Left hindlimb (tissue), 1 donor: ENCODE measurements around the gene GAMT.
"Not testable (repeated sequence)": the region's sequence is repeated elsewhere in the genome, so short reads cannot be mapped to it uniquely, and the experiment has no call there.

ENCODE experiments used
- DNase-seq: peaks from one replicate; pipeline ENCODE4 v3.0.0-alpha.2; 2018

The GAMT gene

DNA sequence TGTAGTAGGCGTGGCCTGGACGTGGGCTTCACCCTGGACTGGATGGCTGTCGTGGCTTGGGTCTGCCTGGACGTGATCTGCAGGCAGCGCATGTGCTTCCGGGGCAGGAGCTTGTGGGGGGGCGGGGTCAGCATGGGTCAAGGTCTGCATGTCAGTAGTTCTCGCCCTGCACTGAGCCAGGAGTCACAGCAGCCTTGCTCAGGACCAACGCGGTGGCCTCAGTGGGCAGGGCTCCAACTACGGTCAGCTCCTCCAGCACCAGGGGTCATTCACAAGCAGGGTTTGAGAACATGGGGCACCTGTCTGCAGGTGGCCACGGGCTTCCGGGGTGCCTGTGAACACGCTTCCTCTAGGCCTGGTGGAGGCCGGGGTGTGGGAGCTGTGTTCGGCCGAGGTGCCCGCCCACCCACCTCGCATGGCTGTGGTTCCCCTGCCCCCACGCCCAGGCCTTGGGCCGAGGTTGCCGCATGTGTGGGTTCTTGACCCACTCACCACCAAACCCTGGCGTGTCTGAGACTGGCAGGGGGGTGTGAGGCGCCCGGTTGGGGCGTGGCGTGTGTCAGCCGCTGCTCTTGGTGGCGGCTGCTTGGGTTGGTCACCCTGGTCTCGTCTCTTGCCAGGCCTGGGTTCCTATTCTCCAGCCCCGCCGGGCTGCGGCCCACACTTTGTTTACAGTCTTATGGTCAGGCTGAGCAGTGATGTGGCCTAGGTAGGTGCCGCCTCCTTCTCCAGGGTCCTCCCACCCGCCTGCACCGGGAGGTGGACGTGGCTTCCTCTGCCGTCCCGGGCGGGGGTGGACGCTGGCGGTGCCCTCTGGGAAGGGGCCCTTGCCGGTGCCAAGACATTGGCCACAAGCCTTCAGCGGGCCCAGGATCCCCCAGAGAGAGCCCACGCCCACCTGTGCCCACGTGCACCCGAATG is 32.0 kb upstream of the GAMT start:
- no peak for DNase-seq

DNA sequence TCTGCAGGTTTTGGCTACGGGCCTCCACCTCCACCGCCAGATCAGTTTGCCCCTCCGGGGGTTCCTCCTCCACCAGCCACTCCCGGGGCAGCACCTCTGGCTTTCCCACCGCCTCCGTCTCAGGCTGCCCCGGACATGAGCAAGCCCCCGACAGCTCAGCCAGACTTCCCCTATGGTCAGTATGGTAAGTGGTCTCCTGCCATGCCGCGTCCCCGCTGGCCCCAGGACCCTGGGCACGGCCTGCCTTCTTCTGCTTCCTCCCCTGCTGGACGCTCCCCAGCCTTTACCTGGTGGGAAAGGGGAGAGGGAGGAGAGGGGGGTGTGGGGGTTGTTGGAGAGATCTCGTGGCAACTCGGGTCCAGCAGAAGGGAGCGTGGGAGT is 31.2 kb upstream of the GAMT start:
- DNase-seq = no peak

DNA sequence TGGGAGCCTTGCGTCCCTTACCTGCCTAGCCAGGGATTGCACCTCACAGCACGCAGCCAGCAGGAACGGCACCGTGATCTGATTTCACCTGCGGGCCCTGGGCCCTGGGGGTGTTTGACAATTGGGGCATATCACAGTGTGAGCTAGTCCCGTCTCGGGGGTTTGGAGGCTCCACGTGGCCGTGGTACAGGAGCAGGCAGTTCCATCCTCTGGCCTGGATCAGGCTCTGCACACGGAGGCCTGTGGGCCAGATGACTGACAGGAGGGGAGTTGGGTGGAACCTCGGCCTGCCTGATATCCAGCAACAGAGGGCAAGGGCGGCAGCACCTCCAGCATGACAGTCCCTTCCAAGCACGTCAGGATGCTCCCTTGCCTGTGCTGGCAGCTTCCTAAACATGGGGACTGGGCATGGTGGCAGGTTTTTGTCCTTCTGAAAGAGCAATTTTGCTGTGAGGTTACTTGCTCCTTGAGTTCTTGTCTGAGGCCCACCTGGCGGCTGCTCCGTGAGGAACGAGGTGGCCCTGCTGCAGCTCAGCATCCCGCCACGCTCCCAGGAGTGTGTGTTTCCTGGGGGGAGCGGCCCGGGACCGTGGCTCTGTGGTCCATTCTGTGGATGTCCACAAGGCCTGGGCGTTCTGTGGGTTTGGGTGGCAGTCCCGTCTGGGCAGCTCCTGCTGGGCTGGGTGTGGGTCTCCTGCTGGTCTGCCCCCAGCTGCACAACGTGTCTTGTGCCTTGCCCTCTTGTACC is 30.6 kb upstream of the GAMT start:
- no peak for DNase-seq

DNA sequence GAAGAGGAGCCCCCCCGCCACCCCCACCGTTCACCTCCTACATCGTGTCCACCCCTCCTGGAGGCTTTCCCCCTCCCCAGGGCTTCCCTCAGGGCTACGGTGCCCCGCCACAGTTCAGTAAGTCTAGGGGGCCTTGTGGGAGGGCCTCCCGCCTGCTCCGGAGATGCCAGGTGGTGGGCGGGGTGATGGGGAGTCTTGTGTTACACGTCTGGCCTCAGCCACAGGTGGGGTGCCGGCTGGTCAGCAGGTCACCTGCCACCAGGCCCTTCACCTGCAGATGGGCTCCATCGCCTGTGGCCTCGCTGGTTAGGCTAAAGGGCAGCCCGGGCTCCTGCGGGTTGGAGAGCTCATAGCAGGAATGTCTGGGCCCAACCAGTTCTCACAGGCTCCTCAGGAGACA is 28.9 kb upstream of the GAMT start:
- DNase-seq = no peak

DNA sequence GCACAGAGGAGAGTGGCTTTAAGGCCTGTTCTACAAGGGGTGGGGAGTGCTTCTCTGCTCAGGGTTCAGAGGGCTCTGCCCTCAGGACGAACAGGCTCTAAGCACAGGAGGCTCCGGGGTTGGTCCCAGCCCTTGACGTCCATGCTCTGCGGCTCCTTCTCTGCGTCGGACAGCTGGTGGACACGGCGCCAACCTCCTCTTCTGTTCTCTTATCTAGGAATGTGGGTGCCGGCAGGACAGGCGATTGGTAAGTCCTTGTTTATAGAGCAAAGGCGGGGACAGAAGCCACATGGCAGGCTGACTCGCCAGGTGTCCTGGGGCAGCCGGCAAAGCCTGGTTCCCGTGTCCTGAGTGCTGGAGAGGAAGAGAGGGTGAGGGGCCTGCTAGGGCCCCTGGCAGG is 28.4 kb upstream of the GAMT start:
- DNase-seq = no peak

DNA sequence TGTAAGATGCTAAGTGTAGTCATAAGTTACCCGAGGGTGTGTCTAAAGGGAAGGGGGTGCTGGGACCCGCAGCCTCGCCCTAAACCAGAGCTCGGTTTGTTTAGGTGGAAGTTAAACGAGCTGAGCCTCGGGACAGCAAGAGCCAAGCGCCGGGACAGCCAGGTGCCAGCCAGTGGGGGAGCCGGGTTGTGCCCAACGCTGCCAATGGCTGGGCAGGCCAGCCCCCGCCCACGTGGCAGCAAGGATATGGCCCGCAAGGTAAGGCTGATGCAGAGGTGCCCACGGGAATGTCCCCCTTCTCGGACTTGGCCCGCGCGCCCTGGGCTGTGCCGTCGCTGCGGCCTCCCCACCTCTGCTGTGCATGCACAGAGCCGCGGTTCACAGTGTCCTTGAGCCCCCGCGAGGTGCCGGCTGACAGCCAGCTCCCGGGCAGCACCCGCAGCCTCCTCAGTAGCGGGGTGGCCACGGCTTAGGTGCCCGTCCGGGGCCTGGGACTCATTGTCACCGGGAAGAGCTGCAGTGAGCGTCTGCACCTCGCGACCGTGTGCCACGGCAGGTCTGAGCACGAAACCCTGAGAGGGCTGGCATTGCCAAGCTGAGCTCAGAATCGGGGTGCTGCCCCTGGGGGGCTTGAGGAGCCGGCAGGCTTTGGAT is 27.5 kb upstream of the GAMT start:
- no peak for DNase-seq

DNA sequence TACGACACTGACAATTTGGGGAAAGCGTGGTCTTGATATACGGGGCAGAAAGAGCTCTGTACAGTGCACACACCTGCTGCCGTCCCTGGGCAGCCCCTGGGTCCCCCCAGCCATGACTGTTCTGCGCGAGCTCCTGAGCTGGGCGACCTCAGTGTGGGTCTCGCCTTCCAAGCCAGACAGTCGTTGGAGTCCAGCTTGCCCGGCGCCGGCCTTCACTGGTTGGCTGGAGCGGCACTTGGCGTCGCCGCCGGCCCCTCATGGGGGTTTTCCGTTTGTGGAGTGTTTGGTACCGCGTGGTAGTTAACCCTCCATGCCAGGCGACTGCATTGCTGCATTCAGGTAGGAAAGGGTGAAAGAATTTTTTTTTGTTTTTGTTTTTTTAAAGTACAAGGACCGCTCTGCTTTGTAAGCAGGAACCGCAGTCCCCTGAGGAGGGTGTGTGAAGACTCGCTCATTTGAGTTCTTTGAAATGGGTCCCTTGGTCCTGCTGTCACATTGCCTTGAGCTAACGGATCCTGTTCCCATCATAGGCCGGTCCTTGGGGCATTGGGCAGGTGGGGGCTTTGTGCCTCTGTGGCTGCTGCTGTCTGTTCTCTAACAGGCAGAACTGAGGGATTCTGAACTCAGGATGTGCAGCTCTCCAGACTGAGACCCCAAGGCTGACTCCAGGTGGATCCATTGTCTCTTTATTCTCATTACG is 26.0 kb upstream of the GAMT start:
- DNase-seq = no peak

DNA sequence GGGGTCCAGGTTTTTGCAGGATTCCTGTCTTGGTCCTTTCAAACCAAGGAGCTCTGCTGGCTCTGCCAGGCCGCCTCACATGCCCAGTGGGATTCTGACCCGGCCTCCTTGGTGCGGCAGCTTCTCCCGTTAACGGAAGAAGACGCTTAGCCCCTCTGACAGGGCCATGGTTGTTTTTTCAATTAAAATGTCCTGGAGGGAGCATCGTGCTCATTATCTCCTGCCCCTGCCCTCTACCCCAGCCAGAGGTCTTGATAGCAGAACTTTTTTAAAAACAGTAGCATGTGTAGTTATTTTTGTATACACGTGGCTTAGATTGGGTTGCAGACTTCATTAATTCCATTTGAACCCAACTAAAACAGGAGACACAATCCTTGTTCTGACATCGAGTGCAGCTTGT is 25.4 kb upstream of the GAMT start:
- DNase-seq = no peak

DNA sequence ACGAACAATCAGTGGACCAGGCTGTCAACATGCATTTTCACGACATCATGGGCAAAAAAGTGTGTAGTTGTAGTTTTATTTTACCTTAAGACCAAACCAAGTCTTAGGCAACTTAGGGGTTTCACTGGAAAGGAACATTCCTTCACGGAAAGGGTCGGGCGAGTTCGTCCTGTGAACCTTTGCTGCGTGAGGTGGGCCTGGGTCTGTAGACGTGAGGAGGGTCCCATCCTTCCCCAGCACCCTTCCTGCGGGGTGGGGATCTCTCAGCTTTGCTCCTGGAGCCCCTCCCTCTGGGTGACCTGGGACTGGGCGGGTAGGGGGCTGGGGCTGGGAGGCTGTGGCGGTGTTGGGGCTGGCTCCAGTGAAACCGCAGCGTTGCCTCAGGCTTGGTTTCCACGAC is 24.6 kb upstream of the GAMT start:
- no peak for DNase-seq

DNA sequence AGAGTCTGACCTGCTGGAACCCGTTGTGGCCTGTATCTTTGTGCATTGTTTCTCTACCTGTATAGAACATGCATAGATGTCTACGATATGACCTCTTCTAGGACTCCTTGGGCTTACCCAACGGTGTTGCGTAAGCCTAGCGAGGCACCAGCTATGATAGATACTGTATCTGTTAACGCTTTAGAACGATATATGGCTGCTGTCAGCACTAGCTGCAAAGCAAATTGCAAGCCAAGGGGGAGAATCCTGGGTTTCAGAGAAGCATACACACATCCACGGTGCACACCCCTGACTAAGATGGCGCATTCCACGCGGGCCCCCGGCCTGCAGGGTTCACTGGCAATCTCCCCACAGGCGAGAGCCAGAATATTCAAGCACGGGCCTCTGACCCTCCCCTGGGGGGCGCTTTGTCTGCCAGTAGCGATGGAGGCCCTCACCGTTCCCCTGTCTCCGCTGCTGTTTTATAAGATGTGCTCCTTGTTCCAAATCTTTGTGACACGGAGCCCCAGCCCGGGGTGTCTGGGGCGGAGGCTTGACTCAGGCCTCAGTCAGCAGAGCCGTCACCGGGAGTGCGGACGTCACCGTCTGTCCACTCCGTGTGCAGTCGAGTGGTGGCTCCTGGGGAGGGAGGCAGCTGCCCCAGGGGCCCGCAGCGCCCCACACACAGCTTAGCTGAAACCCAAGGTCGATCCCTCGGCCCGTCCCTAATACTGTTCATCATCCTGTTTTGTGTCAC is 23.9 kb upstream of the GAMT start:
- no peak for DNase-seq

DNA sequence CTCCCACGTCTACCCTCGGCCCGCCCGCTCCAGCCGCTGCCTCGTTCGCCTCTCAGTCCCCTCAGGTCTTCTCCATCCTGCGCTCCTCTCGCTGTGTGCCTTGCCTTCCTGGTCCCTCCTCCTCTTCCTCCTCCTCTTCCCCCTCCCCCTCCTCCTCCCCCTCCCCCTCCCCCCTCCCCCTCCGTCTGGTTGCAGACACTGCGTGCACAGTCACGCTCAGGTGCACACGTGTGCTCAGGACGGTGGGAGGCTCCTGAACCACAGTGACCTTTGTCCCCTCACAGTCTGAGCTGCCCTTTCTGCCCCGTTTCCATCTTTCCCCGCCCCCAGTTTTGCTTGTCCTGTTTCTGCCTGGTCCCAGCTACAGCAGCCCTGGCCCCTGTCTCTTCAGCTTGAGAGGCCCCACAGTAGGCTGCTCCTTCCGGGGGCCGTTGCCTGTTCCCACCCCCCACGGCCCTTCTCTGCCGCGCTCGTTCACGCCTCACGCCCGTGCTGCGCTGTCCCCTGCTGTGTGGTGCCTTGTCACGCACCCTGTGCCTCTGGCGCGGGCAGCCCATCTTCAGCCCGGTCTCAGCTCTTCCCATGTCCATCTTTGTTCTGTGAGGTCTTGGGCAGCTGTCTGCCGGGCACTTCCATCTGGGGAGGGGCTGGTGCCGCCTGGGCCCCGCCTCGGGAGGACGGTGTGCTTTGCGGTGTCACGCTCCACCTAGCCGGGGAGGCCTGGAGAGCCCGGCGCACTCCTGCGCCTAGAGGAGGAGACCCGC is 23.0 kb upstream of the GAMT start:
- DNase-seq = no peak

DNA sequence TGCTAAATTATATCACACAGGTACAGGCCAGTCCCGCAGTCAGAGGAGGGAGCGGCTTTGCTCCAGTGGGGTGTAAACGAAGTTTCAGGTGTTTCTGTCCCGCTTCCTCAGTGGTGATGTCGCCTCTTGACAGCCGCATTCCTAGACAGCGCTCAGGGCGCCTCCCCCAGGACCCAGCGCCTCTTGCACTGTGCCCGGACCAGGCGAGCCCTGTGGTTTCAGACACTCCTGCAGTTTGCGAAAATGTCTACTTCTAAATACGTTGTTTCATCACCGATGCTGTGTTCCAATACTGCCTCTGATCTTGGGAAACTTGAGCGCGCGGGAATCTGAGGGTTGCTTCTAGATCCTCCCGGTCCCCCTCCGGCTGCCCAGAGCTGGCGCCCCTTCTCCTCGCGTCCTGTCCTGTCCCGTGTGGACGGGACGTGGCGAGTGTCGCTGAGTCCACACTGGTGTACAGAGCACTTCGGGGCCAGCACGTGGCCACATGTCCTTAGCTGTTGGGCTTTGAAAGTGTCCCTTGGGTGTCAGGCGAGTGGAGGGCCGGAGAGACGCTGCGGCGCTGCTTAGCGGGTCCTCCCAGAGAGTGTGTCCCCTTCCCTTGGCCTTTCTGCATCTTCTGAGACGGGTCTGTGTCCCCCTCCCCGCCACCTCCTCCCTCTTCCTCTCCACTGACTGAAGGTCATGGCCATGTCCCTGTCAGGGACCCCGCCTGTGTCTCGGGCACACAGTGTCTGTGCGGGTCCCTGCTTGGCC is 22.3 kb upstream of the GAMT start:
- DNase-seq = no peak

DNA sequence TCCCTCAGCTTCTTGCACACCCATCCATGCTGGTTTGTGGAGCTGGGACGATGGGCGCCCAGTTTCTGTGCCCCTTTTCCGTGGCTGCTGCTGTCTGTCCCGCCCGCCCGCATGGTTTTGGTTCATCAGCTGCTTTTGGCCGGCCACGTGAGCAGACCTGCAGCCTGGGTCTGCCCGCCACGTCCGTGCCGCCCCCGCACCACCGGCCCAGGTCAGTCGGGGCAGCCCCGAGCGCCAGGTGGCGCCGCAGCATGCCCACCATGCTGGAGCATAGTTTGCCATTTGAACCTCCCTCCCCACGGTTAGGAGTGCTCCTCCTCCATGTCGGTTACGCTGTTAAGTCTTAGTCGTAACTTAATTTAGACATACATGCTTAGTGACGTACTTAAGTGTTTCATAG is 21.6 kb upstream of the GAMT start:
- no peak for DNase-seq

DNA sequence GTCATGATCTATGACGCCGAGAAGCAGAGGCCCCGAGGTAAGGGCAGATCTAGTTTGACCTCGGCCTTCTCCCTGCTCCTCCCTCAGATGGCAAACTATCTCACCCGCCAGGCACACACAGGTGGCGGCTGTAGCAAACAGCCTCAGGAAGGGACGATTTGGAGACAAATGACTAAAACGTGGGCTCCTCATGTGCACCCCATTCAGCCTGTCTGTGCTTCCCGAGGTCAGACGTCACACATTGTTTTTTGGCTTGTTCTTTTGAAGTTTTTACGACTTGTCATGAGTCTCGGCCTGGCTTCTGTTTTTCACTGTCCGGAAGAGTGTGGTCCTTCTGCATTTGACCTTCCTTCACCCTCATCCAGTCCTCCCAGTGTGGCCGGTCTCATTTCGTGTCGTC is 21.0 kb upstream of the GAMT start:
- DNase-seq = no peak

DNA sequence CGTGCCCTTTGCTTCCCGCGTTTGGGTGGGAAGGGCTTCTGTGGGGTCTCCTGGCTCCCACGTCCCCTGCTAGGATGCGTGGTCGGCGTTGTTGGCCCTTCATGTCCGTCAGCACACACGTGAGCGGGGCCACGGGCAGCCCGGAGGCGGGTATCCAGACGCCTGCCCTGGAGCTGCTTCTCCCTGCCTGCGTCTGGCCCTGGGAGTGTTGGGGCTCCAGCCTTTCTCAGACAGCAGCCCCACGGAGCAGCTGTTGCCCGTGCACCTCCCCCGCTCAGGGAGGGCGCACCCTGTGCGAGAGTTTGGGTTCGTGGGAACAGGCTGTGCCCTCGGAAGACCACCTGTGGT is 20.6 kb upstream of the GAMT start:
- no peak for DNase-seq

DNA sequence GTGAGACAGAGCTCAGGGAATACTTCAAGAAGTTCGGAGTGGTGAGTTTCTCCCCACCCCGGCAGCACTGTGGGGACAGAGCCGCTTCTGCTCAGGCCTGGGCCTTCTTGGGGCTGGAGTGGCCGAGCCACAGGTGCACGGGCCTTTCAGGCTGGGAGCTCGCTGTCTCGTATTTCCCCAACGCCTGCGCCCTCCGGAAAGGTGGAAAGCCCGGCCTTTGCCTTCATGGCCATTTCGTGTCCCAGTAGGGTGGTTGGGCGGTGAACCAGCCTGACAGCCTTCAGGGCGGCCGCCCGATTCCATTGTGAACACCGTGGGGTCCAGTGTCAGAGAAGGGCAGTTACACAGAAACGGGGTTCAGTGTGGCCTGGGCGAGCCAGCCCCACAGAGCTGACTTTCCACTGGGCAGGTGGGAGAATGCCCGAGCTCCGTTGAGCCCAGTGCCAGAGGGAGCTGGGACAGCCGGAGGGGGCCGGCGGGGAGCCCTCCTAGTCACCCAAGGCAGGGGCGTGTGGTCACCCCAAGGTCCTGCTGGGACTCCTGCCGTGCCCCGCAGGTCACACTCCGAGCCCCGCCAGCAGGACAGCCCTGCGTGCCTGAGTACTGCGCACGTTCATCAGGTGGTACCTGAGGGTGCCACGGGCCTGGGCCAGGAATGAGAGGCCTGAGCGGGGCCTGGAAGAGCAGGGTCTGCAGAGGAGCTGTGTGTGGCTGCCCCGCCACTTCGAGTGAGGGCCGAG is 20.0 kb upstream of the GAMT start:
- no peak for DNase-seq

DNA sequence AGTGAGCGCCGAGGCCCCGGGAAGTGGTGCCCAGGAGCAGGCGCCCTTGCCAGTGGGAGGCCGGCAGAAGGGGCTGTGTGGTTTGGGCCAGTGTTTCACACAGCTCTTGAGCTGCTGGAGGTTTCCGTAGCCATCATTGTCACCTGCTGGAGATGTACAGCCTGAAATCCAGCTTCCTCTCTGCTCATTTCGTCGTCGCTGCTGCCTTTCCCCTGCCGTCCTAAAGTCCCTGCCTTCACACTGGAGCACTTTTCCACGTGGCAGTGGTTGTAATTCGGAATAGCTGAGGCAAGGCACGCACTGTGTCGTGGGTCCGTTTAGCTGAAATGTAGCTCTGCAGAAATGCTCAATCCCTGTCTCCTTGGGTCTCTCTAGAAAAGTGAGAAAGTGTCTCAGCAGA is 19.2 kb upstream of the GAMT start:
- no peak for DNase-seq

DNA sequence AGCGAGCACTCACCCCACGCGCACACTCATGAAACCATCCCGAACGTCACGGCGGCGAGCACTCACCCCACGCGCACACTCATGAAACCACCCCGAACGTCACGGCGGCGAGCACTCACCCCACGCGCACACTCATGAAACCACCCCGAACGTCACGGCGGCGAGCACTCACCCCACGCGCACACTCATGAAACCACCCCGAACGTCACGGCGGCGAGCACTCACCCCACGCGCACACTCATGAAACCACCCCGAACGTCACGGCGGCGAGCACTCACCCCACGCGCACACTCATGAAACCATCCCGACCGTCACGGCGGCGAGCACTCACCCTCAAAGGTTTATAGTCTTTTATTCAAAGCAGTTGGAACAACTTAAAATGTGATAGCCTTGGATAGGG is 18.7 kb upstream of the GAMT start:
- not testable (repeated sequence) for DNase-seq

DNA sequence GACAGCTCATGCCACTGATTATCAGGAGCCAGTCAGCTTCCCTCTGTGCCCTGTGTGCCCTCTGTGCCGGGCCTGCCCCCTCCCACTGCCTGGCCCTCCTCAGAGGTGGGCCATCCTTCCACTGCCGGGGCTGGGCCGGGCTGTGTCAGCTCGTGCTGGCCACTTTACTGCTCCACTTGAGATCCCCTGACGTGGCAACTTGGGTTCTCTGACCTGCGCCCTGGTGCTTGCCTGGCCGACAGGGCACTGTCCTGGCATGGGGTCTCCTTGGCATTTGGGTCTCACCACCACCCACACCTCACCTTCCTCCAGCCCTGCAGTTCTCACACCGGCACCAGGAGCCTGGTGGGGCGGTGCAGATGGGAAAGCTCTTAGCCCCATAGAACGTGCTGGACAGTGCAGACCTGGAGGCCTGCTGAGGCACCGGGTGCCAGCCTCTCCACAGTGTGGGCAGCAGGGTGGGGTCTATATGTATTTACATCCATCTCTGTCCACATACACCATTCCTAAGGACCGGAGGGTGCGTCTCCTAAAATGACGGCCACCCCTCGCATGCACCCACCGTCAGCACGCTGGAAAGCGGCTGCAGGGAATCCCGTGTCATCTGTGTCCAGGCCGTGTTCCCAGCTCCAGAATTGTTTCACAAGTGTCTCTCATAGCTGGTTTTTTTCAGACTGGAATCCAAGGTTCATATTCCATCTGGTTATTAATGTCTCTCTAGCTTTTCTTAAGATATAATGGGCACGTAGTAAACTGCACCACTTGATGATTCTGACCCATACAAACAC is 17.8 kb upstream of the GAMT start:
- DNase-seq = no peak

DNA sequence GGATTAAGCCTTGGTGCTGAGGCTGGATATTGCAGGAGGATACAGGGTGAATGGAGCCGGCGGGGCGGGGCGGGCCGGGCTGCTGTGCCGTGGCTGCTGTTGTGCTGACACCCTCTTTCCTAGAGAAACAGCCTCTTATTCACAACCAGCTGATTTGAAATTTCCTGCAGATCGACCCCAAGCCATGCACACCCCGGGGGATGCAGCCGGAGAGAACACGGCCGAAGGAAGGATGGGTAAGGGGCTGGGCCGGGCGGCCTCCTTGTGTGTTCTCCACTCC is 17.1 kb upstream of the GAMT start:
- DNase-seq = no peak
